Neuron (in vitro differentiated cells): ENCODE data around the gene HPX.

ENCODE experiments used
- H2AFZ ChIP-seq: one replicate; pipeline ENCODE4 v1.6.1; 2013; ENCODE audit warnings: low read depth, mild to moderate bottlenecking, inconsistent platforms, low read length, moderate library complexity
- H3K27me3 ChIP-seq: one replicate; pipeline ENCODE4 v1.6.1; 2013; ENCODE audit warnings: low read length; ENCODE audit not compliant: insufficient read depth
- H3K36me3 ChIP-seq: one replicate; pipeline ENCODE4 v1.6.1; 2013; ENCODE audit warnings: low read length; ENCODE audit not compliant: insufficient read depth
- H3K4me1 ChIP-seq: one replicate; pipeline ENCODE4 v1.6.1; 2013; ENCODE audit warnings: low read length; ENCODE audit not compliant: insufficient read depth
- H3K4me3 ChIP-seq: 2 replicates; pipeline ENCODE4 v1.5.1; 2013; ENCODE audit warnings: mild to moderate bottlenecking, low read length, moderate library complexity
- H3K9me3 ChIP-seq: one replicate; pipeline ENCODE4 v1.6.1; 2013; ENCODE audit warnings: low read length

The HPX gene

DNA sequence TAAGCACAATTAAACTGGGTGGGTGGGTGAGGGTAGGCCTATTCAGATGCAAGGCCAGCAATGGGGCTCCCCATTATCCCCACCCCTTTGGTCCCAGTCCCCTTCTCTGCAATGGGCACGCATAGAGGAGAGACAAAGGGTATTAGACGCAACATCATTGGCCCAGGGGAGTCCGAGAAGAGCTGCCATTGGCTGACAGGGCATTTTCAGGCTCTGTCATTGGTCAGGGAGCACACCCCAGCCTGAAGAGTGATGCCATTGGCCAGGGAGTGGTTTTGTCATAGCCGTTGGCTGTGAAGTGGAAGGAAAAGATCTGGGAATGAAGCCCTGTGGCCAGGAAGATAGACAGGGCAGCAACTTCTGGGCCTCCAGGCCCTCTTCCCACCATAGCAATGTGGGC, 35.8 kb upstream of the HPX start:
- H3K27me3 ChIP-seq, result no peaks in the 10 kb centered on the region
- no peak overlapping the region for H2AFZ ChIP-seq
- H3K4me3 ChIP-seq, result no peak overlapping the region
- peaks cover 17% of the 10 kb centered on the region for H3K4me1 ChIP-seq
- peaks cover 21% of the 10 kb centered on the region for H3K36me3 ChIP-seq
- no peaks in the 10 kb centered on the region for H3K9me3 ChIP-seq

DNA sequence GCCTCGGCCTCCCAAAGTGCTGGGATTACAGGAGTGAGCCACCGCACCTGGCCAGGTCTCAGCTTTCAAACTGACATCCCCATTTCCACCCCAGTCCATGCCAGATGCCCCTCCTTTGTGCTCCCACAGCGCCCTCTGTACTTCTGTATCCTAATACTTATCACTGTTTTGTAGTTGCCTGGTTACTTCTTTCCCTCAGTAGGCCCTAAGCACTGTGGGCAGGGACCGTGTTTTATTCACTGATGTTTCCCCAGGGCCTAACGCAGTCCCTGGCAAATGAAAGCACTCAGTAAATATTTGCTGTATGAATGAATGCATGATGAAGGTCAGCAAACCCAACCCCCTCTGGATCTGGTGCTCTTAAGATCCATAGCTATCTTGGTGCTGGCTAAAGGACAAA, 35.1 kb upstream of the HPX start:
- Histone ChIP-seq H3K4me3 (no peak overlapping the region), H3K27me3 (no peaks in the 10 kb centered on the region), H3K4me1 (peaks cover 17% of the 10 kb centered on the region), H3K9me3 (no peaks in the 10 kb centered on the region), H2AFZ (no peak overlapping the region), H3K36me3 (peaks cover 21% of the 10 kb centered on the region)

- H2AFZ ChIP-seq, result no peak overlapping the region
- no peak overlapping the region for H3K4me3 ChIP-seq
- H3K4me1 ChIP-seq, result peaks cover 9% of the 10 kb centered on the region
- H3K27me3 ChIP-seq, result no peaks in the 10 kb centered on the region
- H3K9me3 ChIP-seq, result no peaks in the 10 kb centered on the region
- peaks cover 21% of the 10 kb centered on the region for H3K36me3 ChIP-seq
Observed at GRCh38 chr11:6474806-6475500, 34.2 kb upstream of the HPX start.

DNA sequence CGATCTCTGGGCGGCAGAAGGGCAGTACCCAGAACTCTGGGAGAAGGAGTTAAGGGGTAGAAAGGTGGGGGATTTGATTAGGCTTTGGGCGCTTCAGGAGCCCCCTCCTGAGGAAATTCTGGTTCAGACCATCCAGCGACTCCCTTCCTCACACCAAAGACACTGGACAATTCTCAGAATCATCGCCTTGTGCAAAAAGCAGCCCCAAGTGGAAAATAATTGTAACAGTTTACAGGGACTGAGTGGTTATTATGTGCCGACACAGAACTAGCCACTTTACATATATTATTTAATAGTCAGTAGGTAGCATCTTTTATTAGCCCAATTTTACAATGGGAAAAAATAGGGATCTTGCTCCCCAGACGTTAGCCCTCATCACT, 33.6 kb upstream of the HPX start:
- peaks cover 20% of the 10 kb centered on the region for H3K36me3 ChIP-seq
- H2AFZ ChIP-seq, result no peak overlapping the region
- peak overlapping the region; percentile 47 for H3K4me3 ChIP-seq
- H3K27me3 ChIP-seq, result no peaks in the 10 kb centered on the region
- no peaks in the 10 kb centered on the region for H3K9me3 ChIP-seq
- peaks cover 9% of the 10 kb centered on the region for H3K4me1 ChIP-seq

DNA sequence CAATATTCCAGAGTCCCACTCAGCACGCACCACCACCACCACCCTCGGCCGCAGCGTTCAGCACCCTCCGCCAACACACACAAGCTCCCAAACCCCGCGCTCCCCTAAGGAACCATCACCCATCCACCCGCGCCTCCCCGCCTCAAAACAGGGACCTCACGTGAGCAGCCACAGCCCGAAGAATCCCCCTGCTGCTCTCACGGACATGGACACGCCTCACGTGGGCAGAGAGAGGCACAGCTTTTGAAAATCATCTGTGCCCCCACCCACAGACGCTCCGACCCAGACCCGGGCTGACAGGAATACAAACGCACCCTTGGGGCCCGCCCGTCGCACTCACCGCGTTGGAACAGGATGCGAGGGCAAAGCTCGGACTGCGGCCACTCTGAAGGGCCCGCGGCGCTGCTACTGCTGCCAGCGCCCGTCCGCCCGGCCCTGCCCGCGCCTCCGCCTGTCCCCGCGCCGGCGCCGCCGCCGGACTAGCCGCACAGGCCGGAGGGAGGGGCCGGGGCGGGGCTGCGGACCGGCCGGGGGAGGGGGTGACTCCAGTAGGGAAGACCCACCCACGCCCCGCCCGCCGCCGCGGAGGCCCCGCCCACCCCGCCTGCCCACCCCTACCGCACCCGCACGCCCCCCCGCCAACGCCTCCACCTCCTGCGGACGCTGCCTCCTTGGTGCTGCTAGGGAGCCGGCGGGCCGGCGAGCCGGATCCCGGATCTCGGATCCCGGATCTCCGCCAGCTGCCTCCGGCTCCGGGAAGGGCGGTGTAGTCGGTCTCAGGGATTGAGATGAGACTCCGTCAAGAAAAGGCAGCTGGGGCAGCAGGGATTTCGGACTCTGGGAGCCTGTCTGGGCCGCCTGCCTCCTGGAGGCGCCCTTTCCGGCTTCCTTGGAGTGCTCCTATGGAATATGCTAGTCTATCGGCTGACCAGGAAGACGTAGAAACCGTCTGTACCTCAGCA, 32.9 kb upstream of the HPX start, which contains the start of gene TRIM3:
Gene TRIM3, minus strand, starts transcription at position 491 of the 962 bp plus-strand sequence. CDS start 8,246 bp downstream, outside the sequence.
- Histone ChIP-seq H3K27me3 (no peaks in the 10 kb centered on the region), H2AFZ (peak within 1 kb of the TSS; percentile 65), H3K4me3 (peak within 1 kb of the TSS; percentile 81), H3K36me3 (peaks cover 15% of the 10 kb centered on the region), H3K4me1 (peaks cover 15% of the 10 kb centered on the region), H3K9me3 (no peaks in the 10 kb centered on the region)

GRCh38 chr11:6472934-6473333, 32.1 kb upstream of the HPX start:
- Histone ChIP-seq H2AFZ (no peak overlapping the region), H3K9me3 (no peaks in the 10 kb centered on the region), H3K4me3 (peak overlapping the region; percentile 81), H3K27me3 (no peaks in the 10 kb centered on the region), H3K36me3 (peaks cover 10% of the 10 kb centered on the region), H3K4me1 (peaks cover 15% of the 10 kb centered on the region)

GRCh38 chr11:6469599-6469998, 28.8 kb upstream of the HPX start:
- Histone ChIP-seq H3K36me3 (peaks cover 2% of the 10 kb centered on the region), H3K27me3 (no peaks in the 10 kb centered on the region), H2AFZ (no peak overlapping the region), H3K9me3 (no peaks in the 10 kb centered on the region), H3K4me3 (no peak overlapping the region), H3K4me1 (peaks cover 15% of the 10 kb centered on the region)

DNA sequence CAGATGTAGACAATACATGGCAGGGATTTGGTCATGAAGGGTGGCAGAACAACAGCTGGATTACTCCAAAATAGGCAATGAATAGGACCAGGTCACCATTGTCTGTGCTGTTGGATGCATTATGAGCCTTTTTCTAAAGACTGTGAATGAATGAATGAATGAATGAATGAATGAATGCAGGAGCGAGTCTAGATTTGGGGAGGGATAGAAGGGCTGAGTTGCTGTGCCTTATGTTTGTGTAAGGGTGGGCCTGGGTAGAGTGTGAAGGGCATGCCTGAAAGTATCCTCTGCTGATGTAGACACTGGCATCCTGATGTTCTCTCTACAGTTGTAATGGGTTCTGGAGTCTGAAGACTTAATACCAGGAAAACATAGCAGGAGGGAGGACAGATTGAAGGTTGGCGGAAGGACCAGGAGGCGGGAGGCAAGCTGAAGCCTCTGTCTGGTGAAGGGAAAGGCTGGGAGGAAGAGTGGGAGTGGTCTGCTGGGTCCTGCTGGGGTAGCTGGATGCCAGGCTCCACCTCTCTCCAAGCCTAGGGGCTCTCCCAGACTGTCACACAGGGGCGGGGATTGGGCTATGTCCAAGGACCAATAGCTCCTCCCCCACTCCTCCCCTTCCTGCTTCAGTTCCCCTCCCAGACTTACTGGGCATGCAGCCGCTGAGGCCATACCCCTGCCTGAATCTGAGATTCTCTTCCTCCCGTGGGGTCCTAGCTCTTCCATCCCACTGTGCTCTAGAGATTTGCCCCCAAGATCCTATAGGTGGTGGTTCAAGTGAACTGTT, 28.1 kb upstream of the HPX start:
- no peaks in the 10 kb centered on the region for H3K9me3 ChIP-seq
- no peak overlapping the region for H3K4me3 ChIP-seq

DNA sequence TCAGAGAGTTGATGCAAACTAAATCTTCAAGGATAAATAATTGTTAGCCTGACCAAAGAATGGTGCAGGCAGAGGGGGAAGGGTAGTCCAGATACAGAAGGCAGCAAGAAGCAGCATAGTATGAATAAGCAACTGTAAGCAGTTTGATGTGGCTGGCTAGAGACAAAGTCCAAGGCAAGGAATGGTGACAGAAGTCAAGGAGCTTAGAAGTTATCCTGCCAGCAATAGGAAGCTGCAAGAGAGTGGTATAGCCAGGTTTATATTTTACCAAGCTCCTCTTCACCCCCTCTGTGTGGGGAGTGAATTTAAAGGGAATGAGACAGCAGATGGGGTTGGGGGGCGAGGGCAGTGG, 18.3 kb upstream of the HPX start:
- H3K9me3 ChIP-seq, result no peaks in the 10 kb centered on the region
- H3K27me3 ChIP-seq, result no peaks in the 10 kb centered on the region
- peaks cover 54% of the 10 kb centered on the region for H3K36me3 ChIP-seq
- no peaks in the 10 kb centered on the region for H3K4me1 ChIP-seq
- no peak overlapping the region for H2AFZ ChIP-seq
- no peak overlapping the region for H3K4me3 ChIP-seq

More for the DNA sequence above, 28.1 kb upstream of the HPX start:
- Histone ChIP-seq H3K36me3 (peaks cover 4% of the 10 kb centered on the region), H3K4me1 (peaks cover 15% of the 10 kb centered on the region), H2AFZ (no peak overlapping the region), H3K27me3 (no peaks in the 10 kb centered on the region)

- Histone ChIP-seq H3K4me1 (no peaks in the 10 kb centered on the region), H3K36me3 (peaks cover 53% of the 10 kb centered on the region), H3K4me3 (no peak overlapping the region), H2AFZ (no peak overlapping the region), H3K27me3 (no peaks in the 10 kb centered on the region), H3K9me3 (no peaks in the 10 kb centered on the region)
Observed at GRCh38 chr11:6458352-6459098, 17.7 kb upstream of the HPX start.

GRCh38 chr11:6457581-6458320, 17.0 kb upstream of the HPX start:
- Histone ChIP-seq H3K36me3 (peaks cover 52% of the 10 kb centered on the region), H2AFZ (no peak overlapping the region), H3K4me3 (no peak overlapping the region), H3K27me3 (no peaks in the 10 kb centered on the region), H3K4me1 (no peaks in the 10 kb centered on the region), H3K9me3 (no peaks in the 10 kb centered on the region)
